DMS79 (cell line): ENCODE data around the gene THAP4.

Experiments used
- DNase-seq: peaks from one replicate; lab custom pipeline; 2025; lab: John Stamatoyannopoulos, UW

The THAP4 gene

DNA sequence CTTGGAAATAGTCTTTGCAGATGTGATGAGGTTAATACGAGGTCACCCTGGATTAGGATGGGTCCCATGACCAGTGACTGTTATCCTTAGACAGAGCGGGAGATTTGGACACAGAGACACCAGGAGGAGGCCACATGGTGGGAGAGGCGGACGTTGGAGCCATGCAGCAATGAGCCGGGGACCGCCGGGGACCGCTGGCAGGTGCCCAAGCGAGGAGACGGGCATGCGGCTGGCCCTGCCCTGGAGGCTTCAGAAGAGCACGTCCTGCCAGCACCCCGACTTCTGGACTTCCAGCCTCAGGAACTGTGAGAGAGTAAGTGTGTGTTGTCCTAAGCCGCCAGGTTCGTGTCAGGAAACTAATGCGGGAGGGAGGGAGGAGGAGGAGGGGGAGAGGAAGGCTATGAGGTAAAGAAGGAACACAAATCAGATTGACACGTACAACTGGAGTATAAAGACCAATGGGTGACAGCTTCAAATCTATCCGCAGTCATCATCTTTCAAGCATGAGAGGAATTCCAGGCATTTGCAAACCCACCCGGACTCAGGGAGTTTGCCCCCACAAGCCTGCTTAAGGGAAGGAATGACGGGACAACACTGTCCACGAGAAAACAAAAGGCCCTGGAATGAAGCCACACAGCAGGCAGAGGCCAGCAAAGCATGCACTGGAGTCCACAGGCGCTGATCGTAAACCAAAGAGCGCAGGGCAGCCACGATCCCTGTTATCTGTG, 90.0 kb downstream of the THAP4 start:
- no peak for DNase-seq

- DNase-seq, result no peak
These were observed 91.2 kb downstream of the THAP4 start for GRCh38 chr2:241545523-241546473.

DNA sequence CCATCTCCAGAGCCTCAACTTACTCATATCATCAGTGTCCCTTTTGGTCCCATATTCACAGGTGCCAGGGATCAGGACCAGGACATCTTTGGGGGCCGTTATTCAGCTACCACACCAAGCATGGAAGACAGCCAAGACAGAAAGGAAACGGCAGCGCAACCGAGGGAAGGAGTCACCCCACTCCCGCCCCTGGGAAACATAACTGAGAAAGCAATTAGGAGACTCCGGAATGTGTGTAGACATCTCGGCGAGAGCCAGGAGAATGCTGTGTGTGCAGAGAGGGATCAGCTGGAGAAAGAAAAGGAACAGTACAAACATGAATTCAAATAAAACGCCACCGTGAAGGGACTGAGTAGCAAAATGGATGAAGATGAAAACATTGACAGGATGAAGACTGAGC, 91.9 kb downstream of the THAP4 start:
- DNase-seq, result no peak

DNA sequence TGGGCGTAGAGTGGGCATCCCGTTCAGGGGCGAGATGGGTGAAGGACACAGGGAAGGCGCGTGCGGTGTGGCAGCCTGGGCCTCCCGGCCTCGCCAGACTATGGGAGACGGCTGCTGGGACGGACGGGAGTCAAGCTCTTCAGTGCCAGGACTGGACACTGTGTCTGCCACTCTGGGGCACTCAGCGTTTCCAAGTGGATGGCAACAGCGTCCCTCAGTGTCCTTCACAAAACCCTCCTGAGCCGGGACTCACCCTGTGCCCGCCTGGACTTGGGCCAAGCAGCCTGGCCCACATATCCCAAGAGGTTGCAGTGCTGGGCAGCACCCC, 94.7 kb downstream of the THAP4 start:
- DNase-seq, result no peak

- no peak for DNase-seq
These were observed 95.2 kb downstream of the THAP4 start for GRCh38 chr2:241541564-241542277.

DNA sequence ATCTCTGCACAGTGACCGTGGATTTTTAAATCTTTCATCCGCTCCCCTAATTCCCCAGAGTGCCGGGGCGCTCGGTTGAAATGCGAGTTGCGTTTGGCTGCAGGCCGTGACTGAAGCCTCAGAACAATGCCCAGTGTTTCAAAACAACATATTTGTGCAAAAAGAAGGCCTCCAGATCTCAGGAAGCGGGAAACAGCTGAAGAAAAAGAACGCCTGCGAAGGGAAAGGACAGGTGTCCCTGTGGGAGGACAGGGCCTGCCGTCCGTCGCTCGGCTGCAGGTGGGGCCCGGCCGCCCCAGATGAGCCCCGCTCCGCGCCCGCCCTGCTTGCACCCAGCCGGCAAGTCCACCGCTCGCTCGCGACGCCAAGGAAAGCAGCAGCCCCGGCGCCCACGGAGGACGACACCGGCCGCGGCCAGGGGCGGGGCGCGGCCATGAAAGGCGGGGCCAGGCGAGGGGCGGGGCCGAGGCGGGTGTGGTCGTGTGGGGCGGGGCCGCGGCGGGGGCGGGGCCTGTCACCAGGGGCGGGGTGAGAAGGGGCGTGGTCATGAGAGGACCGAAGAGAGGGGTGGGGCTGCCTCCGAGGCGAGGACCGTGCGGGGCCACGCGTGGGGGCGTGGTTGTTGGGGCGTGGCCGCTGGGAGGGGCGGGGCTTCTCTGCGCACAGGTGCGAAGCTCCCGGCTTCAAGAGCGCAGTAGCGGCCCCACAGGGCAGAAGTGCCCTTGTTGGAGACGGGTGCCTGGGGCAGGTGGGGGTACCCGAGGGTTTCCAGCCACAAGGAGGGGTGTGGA, 96.0 kb downstream of the THAP4 start:
- DNase-seq, result no peak

GRCh38 chr2:241540401-241540770, 96.6 kb downstream of the THAP4 start:
- DNase-seq, result no peak

DNA sequence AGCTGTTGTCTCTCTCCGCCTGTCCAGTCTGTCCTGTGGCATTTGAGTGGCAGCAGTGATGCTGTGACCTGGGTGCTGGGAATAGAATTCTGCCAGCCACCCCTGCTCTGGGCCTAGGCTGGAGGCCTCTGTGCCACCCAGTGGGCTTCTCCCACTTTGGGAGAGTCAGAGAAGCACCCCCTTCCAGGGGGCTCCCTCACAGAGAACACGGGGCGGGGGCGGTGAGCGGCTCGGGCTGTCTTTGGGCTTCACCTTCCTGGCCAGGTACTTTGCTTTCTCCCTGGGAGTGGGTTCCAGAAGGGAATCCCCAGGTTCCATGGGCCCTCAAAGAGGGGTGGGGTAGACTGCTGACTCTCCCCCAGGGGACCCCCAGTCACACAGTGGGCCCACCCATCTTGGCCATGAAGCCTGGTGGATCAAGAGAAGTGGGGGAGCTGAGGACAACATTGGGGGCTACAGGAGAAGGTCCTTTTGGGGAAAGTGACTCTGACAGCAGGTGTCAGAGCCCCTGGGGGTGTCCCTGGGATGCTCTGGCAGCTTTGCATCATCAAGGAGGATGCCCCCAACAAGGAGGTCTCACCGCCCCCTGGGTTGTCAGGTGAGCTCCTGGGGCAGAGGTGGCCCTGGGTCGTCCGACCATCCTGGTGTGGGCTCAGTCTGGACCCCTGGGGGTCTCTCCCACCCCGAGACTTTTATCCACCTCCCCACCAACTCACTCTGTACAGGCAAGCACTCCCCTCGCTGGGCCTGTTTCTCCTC, 97.2 kb downstream of the THAP4 start:
- DNase-seq, result no peak

DNA sequence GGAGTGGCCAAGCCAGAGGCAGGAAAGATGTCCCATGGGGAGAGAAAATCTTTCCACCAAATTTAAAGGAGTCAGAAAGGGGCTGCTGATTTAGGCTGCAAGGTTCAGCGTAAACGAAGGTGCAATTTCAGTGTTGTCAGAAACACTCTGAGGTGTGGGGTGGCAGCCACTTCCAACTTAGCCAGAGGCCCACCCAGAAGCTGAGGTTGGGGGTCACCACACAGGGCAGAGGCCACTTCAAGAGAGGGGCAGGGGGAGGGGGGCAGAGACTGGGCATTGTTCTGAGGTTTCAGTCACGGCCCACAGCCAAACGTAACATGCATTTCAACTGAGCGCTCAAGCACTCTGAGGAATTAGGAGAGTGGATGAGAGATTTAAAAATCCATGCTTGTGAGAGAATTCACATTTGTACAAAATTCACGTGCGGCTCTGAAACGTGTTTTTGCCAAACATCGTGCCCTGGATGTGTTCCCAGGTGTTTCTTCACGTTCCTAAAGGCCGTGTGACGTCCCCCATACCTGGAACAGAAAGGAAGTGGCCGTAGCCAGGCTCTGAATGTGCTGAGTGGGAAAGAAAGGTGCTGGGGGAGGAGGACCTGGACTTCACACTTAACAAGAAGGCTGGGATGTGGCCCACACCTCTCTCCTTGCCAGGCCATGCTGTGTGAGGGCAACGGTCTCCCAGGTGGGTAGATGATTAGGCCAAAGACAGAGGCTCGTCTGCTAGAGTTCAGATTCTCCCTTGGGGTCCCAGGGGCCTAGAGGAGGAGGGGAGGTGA, 97.9 kb downstream of the THAP4 start:
- DNase-seq, result no peak

DNA sequence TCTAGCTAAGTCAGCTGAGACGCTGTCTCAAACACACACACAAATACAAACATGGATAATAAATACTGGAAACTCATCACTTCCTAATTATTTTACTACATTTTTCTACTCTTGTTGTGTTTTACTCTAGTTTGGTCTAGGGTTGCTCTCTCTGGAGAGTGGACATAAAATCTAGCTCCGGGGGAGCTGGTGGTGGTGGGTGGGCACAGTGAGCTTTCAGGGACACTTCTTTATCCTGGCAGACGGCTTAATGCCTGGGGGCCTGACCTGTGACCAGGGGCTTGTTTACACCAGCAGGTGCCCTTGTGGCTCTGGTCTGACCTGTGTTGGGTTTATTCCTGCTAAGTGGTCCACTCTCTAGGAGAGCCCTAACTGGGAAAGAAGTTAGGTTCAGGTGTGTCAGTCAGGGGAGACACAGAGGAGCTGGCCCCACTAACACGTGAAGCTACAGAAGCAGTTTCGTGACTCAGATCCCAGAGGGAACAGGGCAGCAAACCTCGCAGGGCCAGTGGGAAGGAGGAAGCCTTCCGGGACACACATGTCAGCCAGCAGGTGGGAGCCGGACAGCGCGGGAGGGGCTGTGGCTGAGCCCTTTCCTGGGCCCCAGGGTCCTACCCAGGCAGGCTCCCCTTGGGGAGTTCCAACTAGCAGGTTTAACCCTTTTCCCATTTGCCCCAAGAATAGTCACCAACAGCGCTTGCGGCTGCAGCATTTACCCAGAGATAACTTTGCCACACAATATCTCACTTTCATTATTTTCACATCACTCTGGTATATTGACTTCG, 100.9 kb downstream of the THAP4 start:
- no peak for DNase-seq

GRCh38 chr2:241534701-241535375, 102.1 kb downstream of the THAP4 start:
- DNase-seq, result no peak
